Neural progenitor cell (in vitro differentiated cells): ENCODE measurements around the gene TXK. TPM values are rescaled to one million over a fixed set of nuclear protein-coding genes. Genes with fewer than 3 reads are reported as not detected.

Source experiments
- DNase-seq: peaks from one replicate; pipeline ENCODE4 v3.0.0-alpha.2; 2016; ENCODE audit warnings: low spot score
- H2AFZ ChIP-seq: fragments of 200-600 bp; sonication (generic); replicated peaks from 2 replicates; pipeline ENCODE4 v1.6.1; 2016; ENCODE audit warnings: antibody characterized with exemption
- H3F3A ChIP-seq: fragments of 200-600 bp; sonication (generic); 2 replicates; pipeline ENCODE4 v1.6.1; 2016; ENCODE audit warnings: antibody characterized with exemption, low read depth
- H3K27ac ChIP-seq: fragments of 200-600 bp; sonication (generic); 2 replicates; pipeline ENCODE4 v1.5.1; 2016; ENCODE audit warnings: mild to moderate bottlenecking
- H3K27me3 ChIP-seq: fragments of 200-600 bp; sonication (generic); 2 replicates; pipeline ENCODE4 v1.6.1; 2016; ENCODE audit warnings: mild to moderate bottlenecking, moderate library complexity
- H3K36me3 ChIP-seq: fragments of 200-600 bp; sonication (generic); 2 replicates; pipeline ENCODE4 v1.5.1; 2016
- H3K4me1 ChIP-seq: fragments of 200-600 bp; sonication (generic); 2 replicates; pipeline ENCODE4 v1.6.1; 2016; ENCODE audit warnings: mixed run types
- H3K4me2 ChIP-seq: fragments of 200-600 bp; sonication (generic); 2 replicates; pipeline ENCODE4 v1.6.1; 2016
- H3K4me3 ChIP-seq: fragments of 200-600 bp; sonication (generic); 2 replicates; pipeline ENCODE4 v1.5.1; 2016
- H3K79me2 ChIP-seq: fragments of 200-600 bp; sonication (generic); 2 replicates; pipeline ENCODE4 v1.6.1; 2016; ENCODE audit warnings: low read depth
- H3K9ac ChIP-seq: fragments of 200-600 bp; sonication (generic); 2 replicates; pipeline ENCODE4 v1.6.1; 2016
- H3K9me3 ChIP-seq: fragments of 200-600 bp; sonication (generic); 2 replicates; pipeline ENCODE4 v1.5.1; 2016; ENCODE audit warnings: low read depth
- H4K20me1 ChIP-seq: fragments of 200-600 bp; sonication (generic); 2 replicates; pipeline ENCODE4 v1.6.1; 2016; ENCODE audit warnings: low read depth
- H3K27ac Mint-ChIP-seq: 3 replicates; pipeline ENCODE4 v1.8.0; 2021; ENCODE audit warnings: mixed read lengths
- H3K27me3 Mint-ChIP-seq: 2 replicates; pipeline ENCODE4 v1.8.0; 2022; ENCODE audit warnings: low read depth, mild to moderate bottlenecking, inconsistent platforms, moderate library complexity, mixed read lengths; ENCODE audit not compliant: insufficient read depth
- H3K36me3 Mint-ChIP-seq: 3 replicates; pipeline ENCODE4 v1.8.0; 2021; ENCODE audit warnings: mixed read lengths
- H3K4me1 Mint-ChIP-seq: 3 replicates; pipeline ENCODE4 v1.8.0; 2021; ENCODE audit warnings: mixed read lengths
- H3K4me3 Mint-ChIP-seq: 3 replicates; pipeline ENCODE4 v1.8.0; 2021; ENCODE audit warnings: mild to moderate bottlenecking, moderate library complexity, mixed read lengths
- H3K9me3 Mint-ChIP-seq: 3 replicates; pipeline ENCODE4 v1.8.0; 2020; ENCODE audit warnings: mixed read lengths
- EZH2 ChIP-seq: fragments of 200-600 bp; sonication (generic); IDR thresholded peaks from 2 replicates; pipeline ENCODE4 v1.6.1; 2017; ENCODE audit warnings: antibody characterized with exemption, mild to moderate bottlenecking, moderate library complexity
- EZH2phosphoT487 ChIP-seq: fragments of 200-600 bp; sonication (generic); IDR thresholded peaks from 2 replicates; pipeline ENCODE4 v1.6.1; 2017; ENCODE audit warnings: antibody characterized with exemption
- total RNA-seq: library from RNA; depleted of rRNA; stranded (reverse); fragments of >200 nt; gene quantifications from 2 replicates; pipeline ENCODE4 v1.2.3, GENCODE V29; 2015; ENCODE audit warnings: low replicate concordance
- TF ChIP-seq, protein P1 (sequence below): fragments of 200-600 bp; sonication (generic); IDR thresholded peaks from 2 replicates; pipeline ENCODE4 v1.5.1; 2017; ENCODE audit warnings: antibody characterized with exemption, mild to moderate bottlenecking

The TXK gene
- total RNA-seq, 1 donor from 2014 or later, result not detected

DNA sequence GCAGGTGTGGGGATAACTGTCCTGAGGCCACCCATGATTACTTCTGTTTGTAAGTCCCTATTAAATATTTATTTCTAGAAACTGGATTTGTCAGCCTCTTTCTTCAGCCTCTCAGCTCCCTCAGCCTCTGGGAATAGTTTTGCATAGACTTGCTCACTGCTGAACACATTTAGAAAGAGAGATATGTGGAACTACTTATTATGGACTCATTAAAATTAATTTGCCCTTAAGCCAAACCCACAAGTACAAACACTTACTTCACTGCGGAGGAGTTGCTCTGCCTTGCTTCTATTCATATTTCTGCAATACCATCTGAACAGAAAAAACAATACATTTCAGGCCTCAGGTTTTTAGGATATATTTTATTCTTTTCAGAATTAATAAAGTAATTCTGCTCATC is 22.4 kb upstream of the TXK start:
- H3K27me3 ChIP-seq, result no peaks in the 10 kb centered on the region
- H3K36me3 Mint-ChIP-seq, result no peaks in the 10 kb centered on the region
- no peak overlapping the region for H3K27ac Mint-ChIP-seq
- peaks cover 10% of the 10 kb centered on the region for H3K9me3 ChIP-seq
- no peak overlapping the region for H3K27ac ChIP-seq
- no peak overlapping the region for H3K9ac ChIP-seq
- H3K4me1 Mint-ChIP-seq, result no peaks in the 10 kb centered on the region
- no peak overlapping the region for H2AFZ ChIP-seq
- no peaks in the 10 kb centered on the region for H3K36me3 ChIP-seq
- H3F3A ChIP-seq, result no peaks in the 10 kb centered on the region
- TF ChIP-seq EZH2phosphoT487, result no peak
- no peak for TF ChIP-seq EZH2
- TF ChIP-seq, protein P1, sequence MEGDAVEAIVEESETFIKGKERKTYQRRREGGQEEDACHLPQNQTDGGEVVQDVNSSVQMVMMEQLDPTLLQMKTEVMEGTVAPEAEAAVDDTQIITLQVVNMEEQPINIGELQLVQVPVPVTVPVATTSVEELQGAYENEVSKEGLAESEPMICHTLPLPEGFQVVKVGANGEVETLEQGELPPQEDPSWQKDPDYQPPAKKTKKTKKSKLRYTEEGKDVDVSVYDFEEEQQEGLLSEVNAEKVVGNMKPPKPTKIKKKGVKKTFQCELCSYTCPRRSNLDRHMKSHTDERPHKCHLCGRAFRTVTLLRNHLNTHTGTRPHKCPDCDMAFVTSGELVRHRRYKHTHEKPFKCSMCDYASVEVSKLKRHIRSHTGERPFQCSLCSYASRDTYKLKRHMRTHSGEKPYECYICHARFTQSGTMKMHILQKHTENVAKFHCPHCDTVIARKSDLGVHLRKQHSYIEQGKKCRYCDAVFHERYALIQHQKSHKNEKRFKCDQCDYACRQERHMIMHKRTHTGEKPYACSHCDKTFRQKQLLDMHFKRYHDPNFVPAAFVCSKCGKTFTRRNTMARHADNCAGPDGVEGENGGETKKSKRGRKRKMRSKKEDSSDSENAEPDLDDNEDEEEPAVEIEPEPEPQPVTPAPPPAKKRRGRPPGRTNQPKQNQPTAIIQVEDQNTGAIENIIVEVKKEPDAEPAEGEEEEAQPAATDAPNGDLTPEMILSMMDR, result no peak
- peaks cover 3% of the 10 kb centered on the region for H3K27me3 Mint-ChIP-seq
- H3K4me3 Mint-ChIP-seq, result no peak overlapping the region
- H3K4me2 ChIP-seq, result no peak overlapping the region
- H4K20me1 ChIP-seq, result no peaks in the 10 kb centered on the region
- H3K9me3 Mint-ChIP-seq, result peaks cover 9% of the 10 kb centered on the region
- H3K79me2 ChIP-seq, result no peaks in the 10 kb centered on the region
- no peak for DNase-seq
- H3K4me3 ChIP-seq, result no peak overlapping the region
- H3K4me1 ChIP-seq, result no peaks in the 10 kb centered on the region

DNA sequence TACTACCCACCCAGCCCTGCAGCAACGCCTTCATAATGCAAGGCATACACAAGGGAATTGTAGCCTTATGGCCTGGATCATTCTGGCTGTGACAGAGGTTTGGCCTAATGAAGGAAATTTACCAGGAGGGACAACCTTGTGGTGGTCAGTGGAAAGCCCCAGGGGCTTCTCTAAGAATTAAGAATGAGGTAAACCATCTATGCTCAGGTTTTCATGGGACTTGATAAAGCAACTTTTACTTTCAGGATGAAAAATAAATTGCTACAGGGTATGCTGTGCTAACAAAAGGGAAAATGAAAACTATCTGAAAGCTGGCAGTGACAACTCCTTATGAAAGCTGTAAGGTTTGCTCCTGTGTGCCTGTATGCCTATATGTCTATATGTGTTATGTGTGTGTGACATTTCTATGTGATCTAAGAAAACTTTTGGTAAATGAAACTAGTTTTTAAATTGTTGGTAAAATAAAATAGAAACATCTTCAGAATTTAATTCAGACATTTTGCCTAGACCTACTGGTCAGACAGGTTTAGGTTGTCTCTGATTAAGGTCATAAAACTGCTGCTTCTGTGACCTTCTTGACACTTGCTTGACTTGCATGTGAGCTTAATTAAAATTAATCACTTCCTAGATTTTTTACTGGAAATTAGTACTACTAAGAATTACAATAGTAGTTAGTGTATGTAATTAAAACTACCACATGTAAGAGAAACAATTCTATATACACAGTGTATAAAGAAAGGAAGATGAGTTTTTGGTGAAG is 19.9 kb upstream of the TXK start:
- Histone ChIP-seq H3K4me2 (no peak overlapping the region), H3K79me2 (no peaks in the 10 kb centered on the region), H3K4me1 (no peaks in the 10 kb centered on the region), H3K27ac (no peak overlapping the region), H3F3A (no peaks in the 10 kb centered on the region), H3K36me3 (no peaks in the 10 kb centered on the region), H3K9me3 (peaks cover 10% of the 10 kb centered on the region), H4K20me1 (no peaks in the 10 kb centered on the region), H2AFZ (no peak overlapping the region), H3K27me3 (no peaks in the 10 kb centered on the region), H3K4me3 (no peak overlapping the region), H3K9ac (no peak overlapping the region)
- Mint-ChIP-seq H3K9me3 (peaks cover 9% of the 10 kb centered on the region), H3K4me1 (no peaks in the 10 kb centered on the region), H3K4me3 (no peak overlapping the region), H3K27me3 (no peaks in the 10 kb centered on the region), H3K27ac (no peak overlapping the region), H3K36me3 (no peaks in the 10 kb centered on the region)
- TF ChIP-seq EZH2phosphoT487 (no peak), EZH2 (no peak)
- TF ChIP-seq, protein P1, result no peak
- DNase-seq, result no peak

DNA sequence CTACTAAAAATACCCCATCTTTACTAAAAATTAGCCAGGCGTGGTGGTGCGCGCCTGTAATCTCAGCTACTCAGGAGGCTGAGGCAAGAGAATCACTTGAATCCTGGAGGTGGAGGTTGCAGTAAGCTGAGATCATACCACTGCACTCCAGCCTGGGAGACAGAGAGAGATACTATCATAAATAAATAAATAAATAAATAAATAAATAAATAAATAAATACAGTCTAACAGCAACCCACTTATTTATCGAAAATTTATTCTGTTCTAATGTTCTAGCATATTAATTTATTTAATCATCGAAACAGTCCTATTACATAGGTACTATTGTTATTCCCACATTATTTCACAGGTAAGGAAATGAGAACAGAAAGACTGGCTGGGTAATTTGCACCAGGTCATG is 18.2 kb upstream of the TXK start:
- Histone ChIP-seq H3K4me1 (no peaks in the 10 kb centered on the region), H3K9ac (no peak overlapping the region), H3K36me3 (no peaks in the 10 kb centered on the region), H3K4me3 (no peak overlapping the region), H3F3A (no peaks in the 10 kb centered on the region), H4K20me1 (no peaks in the 10 kb centered on the region), H2AFZ (no peak overlapping the region), H3K27ac (no peak overlapping the region), H3K4me2 (no peak overlapping the region), H3K79me2 (no peaks in the 10 kb centered on the region), H3K9me3 (peaks cover 10% of the 10 kb centered on the region), H3K27me3 (no peaks in the 10 kb centered on the region)
- Mint-ChIP-seq H3K4me1 (no peaks in the 10 kb centered on the region), H3K27me3 (no peaks in the 10 kb centered on the region), H3K4me3 (no peak overlapping the region), H3K27ac (no peak overlapping the region), H3K9me3 (peaks cover 9% of the 10 kb centered on the region), H3K36me3 (no peaks in the 10 kb centered on the region)
- TF ChIP-seq EZH2 (no peak), EZH2phosphoT487 (no peak)
- TF ChIP-seq, protein P1, result no peak
- DNase-seq, result no peak
